HG03066 (cell line): ENCODE measurements around the gene KCNQ2.
"Not testable (repeated sequence)": the region's sequence is repeated elsewhere in the genome, so short reads cannot be mapped to it uniquely, and the experiment has no call there.

ENCODE experiments used
- ATAC-seq: cut with Tn5 transposase; IDR thresholded peaks from one replicate; pipeline ENCODE4 v1.9.1; 2021; ENCODE audit warnings: low read depth; ENCODE audit not compliant: unreplicated experiment

KCNQ2 gene

GRCh38 chr20:63471981-63472831 lies at the start of gene KCNQ2:
Gene KCNQ2 (minus strand): TSS chr20:63472655. CDS start chr20:63472463, 192 bp downstream.
- no peak for ATAC-seq

- ATAC-seq, result no peak
Measured at GRCh38 chr20:63521602-63522001, 49.1 kb upstream of the KCNQ2 start.

GRCh38 chr20:63520934-63521601 lies 48.6 kb upstream of the KCNQ2 start:
- peak; percentile 30 for ATAC-seq

GRCh38 chr20:63520504-63520933 lies 48.1 kb upstream of the KCNQ2 start, which contains the start of gene PPDPF:
Gene PPDPF (plus strand): TSS chr20:63520765. CDS start chr20:63521309, 544 bp downstream.
- peak; percentile 55 for ATAC-seq

GRCh38 chr20:63519668-63520503 lies 47.4 kb upstream of the KCNQ2 start:
- peak; percentile 40 for ATAC-seq

- ATAC-seq, result no peak
Measured at GRCh38 chr20:63518946-63519667, 46.7 kb upstream of the KCNQ2 start.

GRCh38 chr20:63518351-63518861 lies 46.0 kb upstream of the KCNQ2 start:
- ATAC-seq, result no peak

GRCh38 chr20:63517376-63518309 lies 45.2 kb upstream of the KCNQ2 start:
- ATAC-seq, result no peak

- ATAC-seq, result not testable (repeated sequence)
Measured at GRCh38 chr20:63514520-63514919, 42.1 kb upstream of the KCNQ2 start.

GRCh38 chr20:63513207-63513606 lies 40.8 kb upstream of the KCNQ2 start:
- ATAC-seq, result no peak

- no peak for ATAC-seq
Measured at GRCh38 chr20:63509088-63509564, 36.7 kb upstream of the KCNQ2 start.

- ATAC-seq, result no peak
Measured at GRCh38 chr20:63508072-63508768, 35.8 kb upstream of the KCNQ2 start.

GRCh38 chr20:63507083-63507743 lies 34.8 kb upstream of the KCNQ2 start:
- no peak for ATAC-seq

- ATAC-seq, result no peak
Measured at GRCh38 chr20:63505723-63506122, 33.3 kb upstream of the KCNQ2 start.

GRCh38 chr20:63505281-63505680 lies 32.8 kb upstream of the KCNQ2 start:
- no peak for ATAC-seq

GRCh38 chr20:63504642-63505041 lies 32.2 kb upstream of the KCNQ2 start:
- ATAC-seq, result no peak

- ATAC-seq, result no peak
Measured at GRCh38 chr20:63503524-63503923, 31.1 kb upstream of the KCNQ2 start.
